RWPE2 (cell line): ENCODE data around the gene ARHGAP26.

ENCODE experiments used
- ATAC-seq: fragments of 200-7000 bp; cut with Tn5 transposase; 3 replicates; pipeline ENCODE4 v1.9.1; 2021; ENCODE audit warnings: low read depth
- DNase-seq: peaks from one replicate; pipeline ENCODE4 v3.0.0-alpha.2; 2020; ENCODE audit warnings: low spot score
- H3K27ac ChIP-seq: fragments of 450-650 bp; 2 replicates; pipeline ENCODE4 v1.5.1; 2017; ENCODE audit warnings: mild to moderate bottlenecking; ENCODE audit not compliant: poor library complexity, severe bottlenecking
- H3K27me3 ChIP-seq: fragments of 250-450 bp; sonication (Bioruptor Pico); 2 replicates; pipeline ENCODE4 v1.5.1; 2021; ENCODE audit warnings: mild to moderate bottlenecking, moderate library complexity; ENCODE audit not compliant: insufficient read depth, poor library complexity, severe bottlenecking
- H3K36me3 ChIP-seq: fragments of 250-450 bp; sonication (Bioruptor Pico); 2 replicates; pipeline ENCODE4 v1.5.1; 2020; ENCODE audit warnings: low read depth, mild to moderate bottlenecking, moderate library complexity
- H3K4me1 ChIP-seq: fragments of 250-450 bp; sonication (Bioruptor Pico); 2 replicates; pipeline ENCODE4 v1.5.1; 2021; ENCODE audit warnings: mild to moderate bottlenecking, moderate library complexity; ENCODE audit not compliant: insufficient read depth, poor library complexity, severe bottlenecking
- H3K4me3 ChIP-seq: fragments of 250-450 bp; sonication (Bioruptor Pico); 2 replicates; pipeline ENCODE4 v1.5.1; 2021; ENCODE audit warnings: mild to moderate bottlenecking, moderate library complexity; ENCODE audit not compliant: severe bottlenecking
- H3K9me3 ChIP-seq: fragments of 250-450 bp; sonication (Bioruptor Pico); 2 replicates; pipeline ENCODE4 v1.5.1; 2021; ENCODE audit warnings: mild to moderate bottlenecking, moderate library complexity; ENCODE audit not compliant: severe bottlenecking
- CTCF ChIP-seq: fragments of 450-650 bp; IDR thresholded peaks from one replicate; pipeline ENCODE4 v1.5.1; 2017; ENCODE audit warnings: mild to moderate bottlenecking, moderate library complexity; ENCODE audit not compliant: poor library complexity, severe bottlenecking

ARHGAP26 gene

GRCh38 chr5:143231416-143231815 is 461.2 kb downstream of the ARHGAP26 start:
- no peak for TF ChIP-seq CTCF
- Histone ChIP-seq H3K9me3 (no peaks in the 10 kb centered on the region), H3K4me1 (peaks cover 25% of the 10 kb centered on the region), H3K27me3 (no peaks in the 10 kb centered on the region), H3K27ac (no peak overlapping the region), H3K36me3 (no peaks in the 10 kb centered on the region), H3K4me3 (no peak overlapping the region)
- ATAC-seq (no peak), DNase-seq (no peak)

GRCh38 chr5:143231973-143232812 is 462.0 kb downstream of the ARHGAP26 start:
- H3K4me3 ChIP-seq = no peak overlapping the region
- H3K27me3 ChIP-seq = no peaks in the 10 kb centered on the region
- no peak for TF ChIP-seq CTCF
- peaks cover 25% of the 10 kb centered on the region for H3K4me1 ChIP-seq
- ATAC-seq (no peak), DNase-seq (no peak)
- no peaks in the 10 kb centered on the region for H3K36me3 ChIP-seq
- no peak overlapping the region for H3K27ac ChIP-seq
- no peaks in the 10 kb centered on the region for H3K9me3 ChIP-seq

GRCh38 chr5:143233031-143233430 is 462.9 kb downstream of the ARHGAP26 start:
- no peak for TF ChIP-seq CTCF
- ATAC-seq (no peak), DNase-seq (no peak)
- Histone ChIP-seq H3K27me3 (no peaks in the 10 kb centered on the region), H3K27ac (no peak overlapping the region), H3K4me3 (no peak overlapping the region), H3K36me3 (no peaks in the 10 kb centered on the region), H3K9me3 (no peaks in the 10 kb centered on the region), H3K4me1 (peaks cover 25% of the 10 kb centered on the region)

- no peak for ATAC-seq
- H3K4me1 ChIP-seq = peaks cover 20% of the 10 kb centered on the region
- DNase-seq = no peak
- H3K36me3 ChIP-seq = no peaks in the 10 kb centered on the region
- peak overlapping the region; percentile 82 for H3K27ac ChIP-seq
- no peak overlapping the region for H3K4me3 ChIP-seq
- H3K27me3 ChIP-seq = no peaks in the 10 kb centered on the region
- no peaks in the 10 kb centered on the region for H3K9me3 ChIP-seq
- TF ChIP-seq CTCF = no peak
Measured at GRCh38 chr5:143234162-143234842, 464.1 kb downstream of the ARHGAP26 start.

GRCh38 chr5:143235423-143235822 is 465.2 kb downstream of the ARHGAP26 start:
- peaks cover 20% of the 10 kb centered on the region for H3K4me1 ChIP-seq
- TF ChIP-seq CTCF = no peak
- peak; percentile 92 for DNase-seq

More at GRCh38 chr5:143235423-143235822, 465.2 kb downstream of the ARHGAP26 start:
- no peaks in the 10 kb centered on the region for H3K9me3 ChIP-seq
- no peaks in the 10 kb centered on the region for H3K36me3 ChIP-seq
- no peaks in the 10 kb centered on the region for H3K27me3 ChIP-seq
- peak overlapping the region; percentile 82 for H3K27ac ChIP-seq
- peak; percentile 93 for ATAC-seq
- H3K4me3 ChIP-seq = no peak overlapping the region
